BLaER1 treated with 17β-estradiol and CSF1 and Interleukin-3, amounts not matched to agents 10 nM and 100 nM (cell line): ENCODE data around the gene SIK3.

Source experiments
- H3K27ac ChIP-seq, 11 experiments: shearing (Covaris generic); formaldehyde crosslinking; 2 replicates each; pipeline ENCODE4 v1.8.1; 2022
- H3K27me3 ChIP-seq, 11 experiments: shearing (Covaris generic); formaldehyde crosslinking; 2 replicates each; pipeline ENCODE4 v1.8.1; 2022
- H3K36me3 ChIP-seq, 11 experiments: shearing (Covaris generic); formaldehyde crosslinking; 2 replicates each; pipeline ENCODE4 v1.8.1; 2022
- H3K4me1 ChIP-seq, 10 experiments: shearing (Covaris generic); formaldehyde crosslinking; 2 replicates each; pipeline ENCODE4 v1.8.1; 2022
- H3K4me2 ChIP-seq, 11 experiments: shearing (Covaris generic); formaldehyde crosslinking; 2 replicates each; pipeline ENCODE4 v1.8.1; 2022
- H3K4me3 ChIP-seq, 10 experiments: shearing (Covaris generic); formaldehyde crosslinking; 2 replicates each; pipeline ENCODE4 v1.8.1; 2022
- H3K9ac ChIP-seq, 11 experiments: shearing (Covaris generic); formaldehyde crosslinking; 2 replicates each; pipeline ENCODE4 v1.8.1; 2022
- H3K9me3 ChIP-seq, 11 experiments: shearing (Covaris generic); formaldehyde crosslinking; replicated peaks in 1 of 11; 2 replicates each; pipeline ENCODE4 v1.8.1; 2022
- H4K20me1 ChIP-seq, 11 experiments: shearing (Covaris generic); formaldehyde crosslinking; 2 replicates each; pipeline ENCODE4 v1.8.1; 2022
- Cebpa-rat ChIP-seq, 11 experiments: shearing (Covaris generic); IDR thresholded peaks; 2 replicates each; pipeline ENCODE4 v1.8.1; 2022

SIK3 gene

GRCh38 chr11:116825854-116826750 lies 272.1 kb downstream of the SIK3 start:
- Histone ChIP-seq H3K4me1 (peaks cover 0 to 13% (median 9%) of the 10 kb centered on the region in 10 experiments; a peak in 18 of 20 replicates), H3K4me3 (no peak overlapping the region), H3K27me3 (no peaks in the 10 kb centered on the region), H3K4me2 (no peak overlapping the region), H3K36me3 (no peaks in the 10 kb centered on the region), H3K9me3 (no peaks in the 10 kb centered on the region), H4K20me1 (no peaks in the 10 kb centered on the region), H3K27ac (no peak overlapping the region), H3K9ac (no peak overlapping the region)
- TF ChIP-seq Cebpa-rat (IDR thresholded peaks at IDR 0.05) = no peak

- H4K20me1 ChIP-seq = no peaks in the 10 kb centered on the region
- no peaks in the 10 kb centered on the region for H3K27me3 ChIP-seq
- no peak overlapping the region for H3K4me3 ChIP-seq
- TF ChIP-seq Cebpa-rat (IDR thresholded peaks at IDR 0.05) = no peak
- no peak overlapping the region for H3K27ac ChIP-seq
- H3K9ac ChIP-seq = no peak overlapping the region
- H3K4me2 ChIP-seq = no peak overlapping the region
- H3K4me1 ChIP-seq = peaks cover 0 to 13% (median 9%) of the 10 kb centered on the region in 10 experiments; a peak in 18 of 20 replicates
- no peaks in the 10 kb centered on the region for H3K36me3 ChIP-seq
- H3K9me3 ChIP-seq = no peaks in the 10 kb centered on the region
Measured at GRCh38 chr11:116825434-116825833, 272.8 kb downstream of the SIK3 start.

- no peaks in the 10 kb centered on the region for H3K9me3 ChIP-seq
- no peak within 1 kb of the TSS for H3K9ac ChIP-seq
- no peak within 1 kb of the TSS for H3K4me3 ChIP-seq
- H3K27me3 ChIP-seq = no peaks in the 10 kb centered on the region
- H3K4me2 ChIP-seq = no peak within 1 kb of the TSS
- TF ChIP-seq Cebpa-rat (IDR thresholded peaks at IDR 0.05) = no peak
- H3K36me3 ChIP-seq = no peaks in the 10 kb centered on the region
- H4K20me1 ChIP-seq = no peaks in the 10 kb centered on the region
- no peak within 1 kb of the TSS for H3K27ac ChIP-seq
- H3K4me1 ChIP-seq = no peaks in the 10 kb centered on the region
Measured at GRCh38 chr11:116823031-116823843, 275.0 kb downstream of the SIK3 start, which contains the start of gene APOA4. Gene APOA4 (minus strand): TSS chr11:116823304. CDS start chr11:116823191, 113 bp downstream.

DNA sequence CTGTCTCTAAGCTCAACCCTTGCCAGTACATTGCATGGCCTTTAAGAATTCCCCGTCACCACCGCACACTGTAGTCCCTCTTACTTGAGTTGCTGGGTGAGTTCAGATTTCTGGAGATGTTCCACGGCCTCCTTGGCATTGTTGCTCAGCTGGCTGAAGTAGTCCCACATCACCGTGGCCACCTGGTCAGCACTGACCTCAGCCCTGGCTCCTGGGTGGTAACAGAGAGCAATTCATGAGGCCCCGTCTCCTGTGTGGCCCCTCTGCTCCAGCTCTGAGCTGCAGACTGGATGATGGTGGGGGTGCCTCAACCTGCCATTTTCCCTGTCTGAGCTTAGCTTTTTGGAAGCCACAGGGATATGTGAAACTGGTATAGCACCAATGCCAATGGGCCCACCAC lies 275.7 kb downstream of the SIK3 start:
- no peak for TF ChIP-seq Cebpa-rat (IDR thresholded peaks at IDR 0.05)
- no peaks in the 10 kb centered on the region for H3K36me3 ChIP-seq

DNA sequence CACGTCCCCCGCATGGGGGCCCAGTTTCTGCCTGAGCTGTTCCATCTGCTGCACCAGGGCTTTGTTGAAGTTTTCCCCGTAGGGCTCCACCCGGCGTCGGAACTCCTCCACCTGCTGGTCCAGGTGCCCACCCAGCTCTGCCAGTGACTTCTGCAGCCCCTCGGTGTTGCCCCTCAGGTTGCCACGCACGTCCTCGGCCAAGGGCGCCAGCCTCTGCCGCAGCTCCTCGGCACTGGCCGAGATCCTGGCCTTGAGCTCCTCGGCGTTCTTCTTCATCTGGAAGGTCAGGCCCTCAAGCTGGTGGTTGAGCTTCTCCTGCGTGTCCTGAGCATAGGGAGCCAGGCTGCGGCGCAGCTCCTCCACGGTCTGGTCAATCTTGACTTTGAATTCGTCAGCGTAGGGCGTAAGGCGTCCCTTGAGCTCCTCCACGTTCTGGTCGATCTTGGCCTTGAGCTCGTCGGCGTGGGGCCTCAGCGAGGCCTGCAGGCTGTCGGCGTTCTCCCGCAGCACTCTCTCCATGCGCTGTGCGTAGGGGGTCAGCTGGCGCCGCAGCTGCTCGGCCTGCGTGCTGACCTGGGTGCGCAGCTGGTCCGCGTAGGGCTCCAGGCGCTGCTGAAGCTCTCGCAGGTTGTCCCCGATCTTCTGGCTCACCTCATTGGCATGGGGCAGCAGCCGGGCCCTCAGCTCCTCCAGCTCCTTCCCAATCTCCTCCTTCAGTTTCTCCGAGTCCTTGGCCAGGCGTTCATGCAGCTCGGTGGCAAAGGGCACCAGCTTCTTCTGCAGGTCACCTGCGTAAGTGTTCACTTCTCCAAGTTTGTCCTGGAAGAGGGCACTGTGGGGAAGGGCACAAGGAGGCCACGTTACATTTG lies 276.9 kb downstream of the SIK3 start:
- Histone ChIP-seq H3K4me3 (no peak overlapping the region), H3K4me2 (no peak overlapping the region), H3K27ac (no peak overlapping the region), H3K9ac (no peak overlapping the region), H3K27me3 (no peaks in the 10 kb centered on the region), H3K4me1 (no peaks in the 10 kb centered on the region), H3K36me3 (no peaks in the 10 kb centered on the region), H4K20me1 (no peaks in the 10 kb centered on the region), H3K9me3 (no peaks in the 10 kb centered on the region)
- no peak for TF ChIP-seq Cebpa-rat (IDR thresholded peaks at IDR 0.05)

More for the DNA sequence above, 275.7 kb downstream of the SIK3 start:
- Histone ChIP-seq H3K4me1 (no peaks in the 10 kb centered on the region), H4K20me1 (no peaks in the 10 kb centered on the region), H3K27ac (no peak overlapping the region), H3K4me3 (no peak overlapping the region), H3K4me2 (no peak overlapping the region), H3K9me3 (no peaks in the 10 kb centered on the region), H3K9ac (no peak overlapping the region), H3K27me3 (no peaks in the 10 kb centered on the region)

- Histone ChIP-seq H3K9ac (no peak overlapping the region), H3K36me3 (no peaks in the 10 kb centered on the region), H3K4me3 (no peak overlapping the region), H3K4me1 (no peaks in the 10 kb centered on the region), H3K27me3 (no peaks in the 10 kb centered on the region), H4K20me1 (no peaks in the 10 kb centered on the region), H3K9me3 (no peaks in the 10 kb centered on the region), H3K27ac (no peak overlapping the region), H3K4me2 (no peak overlapping the region)
- TF ChIP-seq Cebpa-rat (IDR thresholded peaks at IDR 0.05) = no peak
Measured at GRCh38 chr11:116819049-116819448, 279.2 kb downstream of the SIK3 start.

GRCh38 chr11:116814502-116814901 lies 283.7 kb downstream of the SIK3 start:
- Histone ChIP-seq H3K4me3 (no peak overlapping the region), H3K36me3 (no peaks in the 10 kb centered on the region), H3K27ac (no peak overlapping the region), H4K20me1 (no peaks in the 10 kb centered on the region), H3K9me3 (no peaks in the 10 kb centered on the region), H3K4me2 (no peak overlapping the region), H3K27me3 (no peaks in the 10 kb centered on the region), H3K4me1 (no peaks in the 10 kb centered on the region), H3K9ac (no peak overlapping the region)
- no peak for TF ChIP-seq Cebpa-rat (IDR thresholded peaks at IDR 0.05)

DNA sequence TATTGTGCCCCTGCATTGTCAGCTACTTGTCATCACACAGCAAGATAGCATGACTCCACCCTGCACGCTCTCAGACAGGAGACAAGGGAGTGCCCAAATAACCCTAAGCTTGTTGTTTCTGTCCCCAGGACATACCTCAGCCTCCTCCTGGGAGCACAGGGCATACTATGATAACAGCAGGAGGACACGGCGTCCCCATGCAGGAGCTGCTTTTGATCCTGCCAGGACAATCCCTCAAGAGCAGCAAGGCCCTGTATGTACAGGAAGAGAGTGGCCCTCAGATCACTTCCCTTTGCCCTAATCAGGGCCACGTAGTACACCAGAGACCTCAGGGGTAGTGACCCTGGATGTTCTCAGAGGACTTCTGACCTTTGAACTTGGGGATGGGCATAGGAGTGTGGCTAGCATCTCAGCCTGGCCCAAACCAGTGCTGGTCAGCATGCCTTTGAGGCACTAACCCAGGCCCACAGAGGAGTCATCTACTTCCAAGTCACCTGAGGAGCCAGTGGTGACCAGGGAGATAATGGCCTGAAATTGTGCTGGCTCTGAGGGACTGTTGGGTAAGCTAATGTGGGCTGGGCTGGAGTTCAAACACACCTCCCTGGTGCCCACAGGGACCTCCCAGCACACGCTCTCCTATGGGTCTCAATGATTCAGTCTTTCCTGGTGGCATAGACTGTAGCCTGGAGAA lies 284.3 kb downstream of the SIK3 start:
- Histone ChIP-seq H3K9ac (no peak overlapping the region), H3K27ac (no peak overlapping the region), H3K4me1 (no peaks in the 10 kb centered on the region), H3K4me3 (no peak overlapping the region), H3K36me3 (no peaks in the 10 kb centered on the region), H3K9me3 (no peaks in the 10 kb centered on the region), H4K20me1 (no peaks in the 10 kb centered on the region), H3K4me2 (no peak overlapping the region), H3K27me3 (no peaks in the 10 kb centered on the region)
- no peak for TF ChIP-seq Cebpa-rat (IDR thresholded peaks at IDR 0.05)
